Heart right ventricle (tissue), 16 donors: ENCODE measurements around the gene LECT2. TPM values are rescaled to one million over a fixed set of nuclear protein-coding genes. Genes with fewer than 3 reads are reported as not detected.

ENCODE experiments used
- ATAC-seq, 8 donors: fragments of 200-7000 bp; cut with Tn5 transposase; one replicate each; pipeline ENCODE4 v1.9.1; 2020; ENCODE audit warnings: mild to moderate bottlenecking in 8 of 8, moderate library complexity in 8 of 8, moderate number of reproducible peaks in 1 of 8
- DNase-seq, 2 donors: peaks; one replicate each; pipeline ENCODE4 v3.0.0-alpha.2; 2020
- H3K27ac ChIP-seq, 10 donors: fragments of 200-600 bp; sonication (generic) in 2 of 10; one replicate each; pipeline versions ENCODE4 v1.5.0 to v1.8.0; 2020 to 2022; ENCODE audit warnings: mild to moderate bottlenecking in 3 of 10
- H3K27me3 ChIP-seq, 7 donors: fragments of 200-600 bp; one replicate each; pipeline ENCODE4 v1.8.0; 2021 to 2022; ENCODE audit warnings: mild to moderate bottlenecking in 2 of 7
- H3K36me3 ChIP-seq, 9 donors: fragments of 200-600 bp; sonication (generic) in 1 of 9; one replicate each; pipeline versions ENCODE4 v1.5.0 to v1.8.0; 2020 to 2022; ENCODE audit warnings: mild to moderate bottlenecking in 2 of 9
- H3K4me1 ChIP-seq, 9 donors: fragments of 200-600 bp; sonication (generic) in 1 of 9; one replicate each; pipeline versions ENCODE4 v1.5.0 to v1.8.0; 2020 to 2022; ENCODE audit warnings: mild to moderate bottlenecking in 4 of 9
- H3K4me3 ChIP-seq, 10 donors: fragments of 200-600 bp; sonication (generic) in 2 of 10; one replicate each; pipeline versions ENCODE4 v1.5.0 to v1.8.0; 2020 to 2022; ENCODE audit warnings: mild to moderate bottlenecking in 7 of 10, moderate library complexity in 2 of 10
- H3K9me3 ChIP-seq, 11 donors: fragments of 200-600 bp in 10 of 11; sonication (generic) in 2 of 11; one replicate each; pipeline versions ENCODE4 v1.5.0 to v1.8.0; 2013 to 2022; ENCODE audit warnings: mild to moderate bottlenecking in 2 of 11, control low read depth in 1 of 11, moderate library complexity in 1 of 11
- CTCF ChIP-seq, 9 donors: fragments of 200-600 bp; sonication (generic) in 2 of 9; IDR thresholded peaks; one replicate each; pipeline versions ENCODE4 v1.5.0 to v1.8.0; 2021 to 2022; ENCODE audit warnings: antibody characterized with exemption in 9 of 9, mild to moderate bottlenecking in 5 of 9, moderate library complexity in 1 of 9
- WGBS, 2 donors: extraction: QIAGEN DNeasy Blood & Tissue Kit; methylation state at CpG; one replicate each; pipeline ENCODE4 v1.1.7; 2013; ENCODE audit warnings: inconsistent platforms in 1 of 2; 5-methylcytosine and 5-hydroxymethylcytosine counted together
- intact Hi-C, 10 donors: fragments of 100-400 bp; cut with DNase I; formaldehyde crosslinking; loops; one replicate each; pipeline versions ENCODE4 v1.11.1 to v1.14.2; 2022
- polyA plus RNA-seq, 2 donors: library from polyadenylated mRNA; stranded (reverse); fragments of 200-250 nt; gene quantifications; one replicate each; pipeline ENCODE4 v1.2.3, GENCODE V29; 2013
- total RNA-seq, 10 donors: library from RNA; stranded (reverse); fragmentation: NEBNext Ultra II Directional in 3 of 10; extraction: Animal tissue kit (Norgen Biotek cat#: 25700) in 3 of 10; gene quantifications; one replicate each; pipeline versions ENCODE4 v1.2.1 to v1.2.4, GENCODE V29; 2021 to 2023
- donor health status: Arrhythmogenic right ventricular cardiomyopathy.
- donor health status: ischemic (EF 13 %, LVEDD 7.1; RV severe dilation, severe dysfunction).
- donor health status: healthy with polysubstance abuse.
- donor health status: DM: no; HTN: yes; CAD: no.
- donor health status: DM: no; HTN: no; CAD: no.
- donor health status: ischemic (EF 25% LVEDD 6.9; RV normal size, moderate dysfunction).
- donor health status: ischemic (EF 25% LVEDD 5.7; RV mildly dilated, moderate dysfunction).
- donor health status: healthy.
- donor health status: DM: yes; HTN: yes; CAD: no.
- donor health status: Ischemic cardiomyopathy.
- donor health status: ischemic (EF 35%, LVEDD 5.7; RV mildly dilated, moderate dysfunction).
- donor health status: nonischemic (EF 11% LVEDD 7.7; RV severe dilation, severe dysfunction).
- donor health status: DM: yes; HTN: yes; CAD: no.
- donor health status: PGD.
- donor health status: ischemic (EF 29% LVEDD 5.4; RV normal size, mild dysfunction).
- donor health status: nonischemic (EF 23%, LVEDD 6.1; RV moderate dilation, normal function).

The LECT2 gene
- total and polyA plus RNA-seq, 12 donors, result not detected

GRCh38 chr5:135898651-135899050 is 56.1 kb downstream of the LECT2 start:
- no peak for ATAC-seq
- Histone ChIP-seq H3K9me3 (no peaks in the 10 kb centered on the region), H3K27me3 (peaks cover 0 to 75% (median 51%) of the 10 kb centered on the region in 7 donors), H3K36me3 (no peaks in the 10 kb centered on the region), H3K27ac (no peak overlapping the region), H3K4me3 (no peak overlapping the region), H3K4me1 (no peaks in the 10 kb centered on the region)
- DNase-seq, result no peak
- intact Hi-C loops, result no loop called here
- WGBS, 2 donors, result 76 to 77% methylated on average over 6 of the region's 6 CpGs
- no peak for TF ChIP-seq CTCF (IDR thresholded peaks at IDR 0.05)

Other genes with a start within 250 kb of the LECT2 start
- under 1 TPM in 4 of 10 donors, not detected in 6; 0.16 to 0.40 (median 0.23) TPM for gene SLC25A48, start 120.3 kb downstream of the LECT2 start, total RNA-seq
- 10 to 100 TPM in 1 of 2 donors, not detected in 1; 10.8 TPM for gene SLC25A48, start 120.3 kb downstream of the LECT2 start, polyA plus RNA-seq
- gene IL9, start 59.1 kb downstream of the LECT2 start, total RNA-seq, result not detected
- gene IL9, start 59.1 kb downstream of the LECT2 start, polyA plus RNA-seq, result not detected
- 100 to 1,000 TPM in 1 of 10 donors, 10 to 100 TPM in 9; 29.6 to 137 (median 46.2) TPM for gene TGFBI, start 74.0 kb upstream of the LECT2 start, total RNA-seq
- gene TGFBI, start 74.0 kb upstream of the LECT2 start, polyA plus RNA-seq, result 10 to 100 TPM; 65.5 to 69.9 TPM
- gene SMAD5, start 177.9 kb upstream of the LECT2 start, total RNA-seq, result 10 to 100 TPM; 33.3 to 53.8 (median 39.8) TPM
- gene SMAD5, start 177.9 kb upstream of the LECT2 start, polyA plus RNA-seq, result 1 to 10 TPM; 7.0 to 8.5 TPM
- gene SMIM32, start 238.2 kb upstream of the LECT2 start, total RNA-seq, result not detected
- not detected for gene SMIM32, start 238.2 kb upstream of the LECT2 start, polyA plus RNA-seq